Thyroid gland (tissue), 4 donors: ENCODE data around the gene STOM. TPM values are rescaled to one million over a fixed set of nuclear protein-coding genes. Genes with fewer than 3 reads are reported as not detected.
A peak's percentile ranks its signal among the peaks of the same experiment; 100 is the strongest.

Experiments used
- DNase-seq, 2 donors: peaks; one replicate each; pipeline ENCODE4 v3.0.0-alpha.2; 2019
- H3K27ac ChIP-seq, 3 donors: fragments of 200-600 bp; sonication (generic); 1 replicate in 2 of 3; 2 replicates in 1 of 3; pipeline ENCODE4 v1.5.1; 2016 to 2019; ENCODE audit warnings: mild to moderate bottlenecking in 1 of 3, moderate library complexity in 1 of 3
- H3K27me3 ChIP-seq: fragments of 200-600 bp; sonication (generic); one replicate; pipeline ENCODE4 v1.5.1; 2019
- H3K36me3 ChIP-seq, 2 donors: fragments of 200-600 bp; sonication (generic); one replicate each; pipeline ENCODE4 v1.5.1; 2016 to 2019
- H3K4me1 ChIP-seq, 2 donors: fragments of 200-600 bp; sonication (generic); one replicate each; pipeline ENCODE4 v1.5.1; 2017 to 2019
- H3K4me3 ChIP-seq, 3 donors: fragments of 200-600 bp; sonication (generic); replicated peaks in 1 of 3; 1 replicate in 2 of 3; 2 replicates in 1 of 3; pipeline ENCODE4 v1.5.1; 2016; ENCODE audit warnings: mild to moderate bottlenecking in 1 of 3
- H3K9me3 ChIP-seq: fragments of 200-600 bp; sonication (generic); one replicate; pipeline ENCODE4 v1.5.1; 2017
- POLR2A ChIP-seq, 2 donors: fragments of 450-650 bp; IDR thresholded peaks; one replicate each; pipeline ENCODE4 v1.6.1; 2017; ENCODE audit warnings: antibody characterized with exemption in 2 of 2, mild to moderate bottlenecking in 2 of 2, moderate library complexity in 1 of 2
- WGBS, 2 donors: methylation state at CpG; one replicate each; pipeline ENCODE4 v1.1.5; 2017; 5-methylcytosine and 5-hydroxymethylcytosine counted together
- intact Hi-C: fragments of 100-400 bp; cut with DNase I; formaldehyde crosslinking; loops from one replicate; pipeline ENCODE4 v1.15.1; 2023
- total RNA-seq, 4 donors: library from RNA; depleted of rRNA; stranded (reverse); fragments of >200 nt; gene quantifications; one replicate each; pipeline ENCODE4 v1.2.3, GENCODE V29; 2016
- TF ChIP-seq, protein P1 (sequence below), 6 experiments: fragments of 200-600 bp in 3 of 6; fragments of 450-650 bp in 3 of 6; sonication (generic) in 3 of 6; IDR thresholded peaks; one replicate each; pipeline ENCODE4 v1.5.1; 2016 to 2019; ENCODE audit warnings: antibody characterized with exemption in 6 of 6, mild to moderate bottlenecking in 2 of 6, inconsistent platforms in 1 of 6, moderate library complexity in 1 of 6

STOM gene
- total RNA-seq, 4 donors from 2014 or later = 104 to 275 (median 142) TPM

- H3K27ac ChIP-seq = peak overlapping the region; percentile 85 to 98 (median 94)
- H3K4me1 ChIP-seq = peaks cover 12 to 59% of the 10 kb centered on the region in 2 donors
- TF ChIP-seq, protein P1, sequence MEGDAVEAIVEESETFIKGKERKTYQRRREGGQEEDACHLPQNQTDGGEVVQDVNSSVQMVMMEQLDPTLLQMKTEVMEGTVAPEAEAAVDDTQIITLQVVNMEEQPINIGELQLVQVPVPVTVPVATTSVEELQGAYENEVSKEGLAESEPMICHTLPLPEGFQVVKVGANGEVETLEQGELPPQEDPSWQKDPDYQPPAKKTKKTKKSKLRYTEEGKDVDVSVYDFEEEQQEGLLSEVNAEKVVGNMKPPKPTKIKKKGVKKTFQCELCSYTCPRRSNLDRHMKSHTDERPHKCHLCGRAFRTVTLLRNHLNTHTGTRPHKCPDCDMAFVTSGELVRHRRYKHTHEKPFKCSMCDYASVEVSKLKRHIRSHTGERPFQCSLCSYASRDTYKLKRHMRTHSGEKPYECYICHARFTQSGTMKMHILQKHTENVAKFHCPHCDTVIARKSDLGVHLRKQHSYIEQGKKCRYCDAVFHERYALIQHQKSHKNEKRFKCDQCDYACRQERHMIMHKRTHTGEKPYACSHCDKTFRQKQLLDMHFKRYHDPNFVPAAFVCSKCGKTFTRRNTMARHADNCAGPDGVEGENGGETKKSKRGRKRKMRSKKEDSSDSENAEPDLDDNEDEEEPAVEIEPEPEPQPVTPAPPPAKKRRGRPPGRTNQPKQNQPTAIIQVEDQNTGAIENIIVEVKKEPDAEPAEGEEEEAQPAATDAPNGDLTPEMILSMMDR (IDR thresholded peaks at IDR 0.05) = no peak
- TF ChIP-seq POLR2A (IDR thresholded peaks at IDR 0.05) = no peak
- peak overlapping the region; percentile 15 to 32 (median 22) for H3K4me3 ChIP-seq
- H3K27me3 ChIP-seq = no peaks in the 10 kb centered on the region
- no peaks in the 10 kb centered on the region for H3K9me3 ChIP-seq
- peaks cover 21 to 34% of the 10 kb centered on the region in 2 donors for H3K36me3 ChIP-seq
- 44 to 56% methylated on average over 13 of the region's 13 CpGs for WGBS, 2 donors
- DNase-seq = no peak
- intact Hi-C loops = no loop called here
Measured at GRCh38 chr9:121300283-121301119, 69.5 kb downstream of the STOM start.

- Histone ChIP-seq H3K36me3 (peaks cover 13 to 26% of the 10 kb centered on the region in 2 donors), H3K4me1 (peaks cover 20 to 64% of the 10 kb centered on the region in 2 donors), H3K27ac (peak overlapping the region; percentile 85 to 98 (median 94)), H3K4me3 (peak overlapping the region; percentile 22 to 40 (median 32)), H3K9me3 (no peaks in the 10 kb centered on the region), H3K27me3 (no peaks in the 10 kb centered on the region)
- TF ChIP-seq, protein P1 (IDR thresholded peaks at IDR 0.05) = no peak
- peak in 1 of 2 donors; percentile 83 for TF ChIP-seq POLR2A (IDR thresholded peaks at IDR 0.05)
- DNase-seq = peak; percentile 63
- WGBS, 2 donors = 2 to 3% methylated on average over 17 to 24 of the region's 74 CpGs
- intact Hi-C loops = no loop called here
Measured at GRCh38 chr9:121299467-121300282, 70.4 kb downstream of the STOM start.

DNA sequence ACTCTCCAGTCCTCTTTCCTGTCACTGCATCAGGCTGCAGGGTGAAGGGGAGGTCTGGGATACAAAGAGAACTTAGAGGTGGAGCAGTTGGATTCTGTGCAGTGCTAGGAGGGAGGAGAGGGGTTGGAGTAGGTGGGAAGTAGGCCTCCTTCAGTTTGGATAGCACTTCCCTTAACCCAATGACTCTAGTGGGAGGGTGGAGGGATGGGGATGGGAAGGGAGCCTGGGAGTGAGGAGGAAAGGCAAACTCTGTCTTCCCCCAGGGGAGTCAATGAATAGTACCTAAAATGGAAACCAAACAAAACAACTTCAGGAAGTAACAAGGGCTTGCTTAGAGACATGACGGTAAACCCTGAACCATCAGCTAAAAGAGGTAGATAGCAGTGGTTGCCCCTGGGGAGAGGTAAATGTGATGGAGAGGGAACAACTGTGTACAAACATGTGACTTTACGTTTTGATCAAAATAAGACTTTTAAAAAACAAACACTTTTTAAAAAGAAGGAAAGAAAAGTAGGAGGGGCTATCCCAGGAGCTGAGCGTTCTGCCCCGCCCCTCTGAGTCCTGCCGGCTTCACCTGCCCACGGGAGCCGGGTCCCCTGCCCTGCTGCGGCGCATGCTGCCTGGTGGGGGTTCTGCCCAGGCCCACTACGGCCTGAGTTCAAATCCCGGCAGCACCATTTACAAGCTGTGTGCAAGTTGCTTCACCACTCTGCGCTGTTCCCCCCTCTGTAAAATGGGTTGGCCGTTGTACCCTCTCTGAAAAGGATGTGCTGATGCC lies 71.2 kb downstream of the STOM start:
- Histone ChIP-seq H3K27ac (peak overlapping the region; percentile 85 to 98 (median 94)), H3K4me3 (peak overlapping the region; percentile 20 to 40 (median 32)), H3K36me3 (peaks cover 8 to 20% of the 10 kb centered on the region in 2 donors), H3K9me3 (no peaks in the 10 kb centered on the region), H3K27me3 (no peaks in the 10 kb centered on the region), H3K4me1 (peaks cover 28 to 70% of the 10 kb centered on the region in 2 donors)
- WGBS, 2 donors = 18 to 26% methylated on average over 13 of the region's 13 CpGs
- TF ChIP-seq, protein P1 (IDR thresholded peaks at IDR 0.05) = no peak
- TF ChIP-seq POLR2A (IDR thresholded peaks at IDR 0.05) = no peak
- DNase-seq = peak; percentile 62 to 68
- intact Hi-C loops = no loop called here

GRCh38 chr9:121298016-121298538 lies 72.0 kb downstream of the STOM start:
- no peak for DNase-seq
- Histone ChIP-seq H3K27ac (peak overlapping the region; percentile 85 to 98 (median 94)), H3K27me3 (no peaks in the 10 kb centered on the region), H3K9me3 (no peaks in the 10 kb centered on the region), H3K36me3 (peaks cover 2 to 12% of the 10 kb centered on the region in 2 donors), H3K4me3 (no peak overlapping the region), H3K4me1 (peaks cover 33 to 71% of the 10 kb centered on the region in 2 donors)
- TF ChIP-seq, protein P1 (IDR thresholded peaks at IDR 0.05) = no peak
- no peak for TF ChIP-seq POLR2A (IDR thresholded peaks at IDR 0.05)
- intact Hi-C loops = no loop called here
- 82 to 84% methylated on average over 7 of the region's 7 CpGs for WGBS, 2 donors
